B cell (primary cell): ENCODE results near the gene ARHGAP6. TPM values are rescaled to one million over a fixed set of nuclear protein-coding genes. Genes with fewer than 3 reads are reported as not detected.

Source experiments
- ATAC-seq: fragments of 200-7000 bp; cut with Tn5 transposase; one replicate; pipeline ENCODE4 v1.10.0; 2021; ENCODE audit warnings: low read depth, mild to moderate bottlenecking, moderate number of reproducible peaks, moderate library complexity
- CTCF ChIA-PET: fragments of 350-600 bp; sonication (Branson Sonifier 250); formaldehyde crosslinking; loops from one replicate; lab custom pipeline; 2021; ENCODE audit warnings: antibody characterized with exemption, inconsistent platforms; lab: Charles Lee
- POLR2A ChIA-PET: fragments of 350-600 bp; sonication (Branson Sonifier 250); formaldehyde crosslinking; loops from one replicate; lab custom pipeline; 2021; ENCODE audit warnings: antibody characterized with exemption; lab: Charles Lee
- DNase-seq: peaks from one replicate; pipeline ENCODE4 v3.0.0; 2013
- H2AFZ ChIP-seq: 2 replicates; pipeline ENCODE4 v1.6.1; 2012; ENCODE audit warnings: mild to moderate bottlenecking, low read depth, low read length; ENCODE audit not compliant: insufficient read depth, poor library complexity, severe bottlenecking
- H3K27ac ChIP-seq, 2 donors: 1 replicate in 1 of 2; 2 replicates in 1 of 2; pipeline ENCODE4 v1.5.1; 2012 to 2013; ENCODE audit warnings: low read length in 2 of 2, mild to moderate bottlenecking in 2 of 2, moderate library complexity in 1 of 2
- H3K27me3 ChIP-seq, 4 experiments: fragments of 200-600 bp in 1 of 4; sonication (generic) in 1 of 4; replicated peaks in 1 of 4; 1 replicate in 2 of 4; 2 replicates in 2 of 4; pipeline versions ENCODE4 v1.6.1 to v1.7.0; 2013 to 2016; ENCODE audit warnings: low read length in 3 of 4, mild to moderate bottlenecking in 2 of 4, mixed read lengths in 1 of 4, moderate library complexity in 1 of 4; ENCODE audit not compliant: insufficient read depth in 4 of 4, control insufficient read depth in 3 of 4; ENCODE audit errors: control extremely low read depth in 1 of 4
- H3K36me3 ChIP-seq, 2 experiments: replicated peaks in 1 of 2; 1 replicate in 1 of 2; 2 replicates in 1 of 2; pipeline versions ENCODE4 v1.6.1 to v1.7.1; 2013; ENCODE audit warnings: low read length in 1 of 2; ENCODE audit not compliant: insufficient read depth in 2 of 2, control insufficient read depth in 1 of 2; ENCODE audit errors: control extremely low read depth in 1 of 2, extremely low read depth in 1 of 2
- H3K4me1 ChIP-seq, 2 donors: fragments of 200-600 bp in 1 of 2; sonication (generic) in 1 of 2; 1 replicate in 1 of 2; 2 replicates in 1 of 2; pipeline versions ENCODE4 v1.5.1 to v1.6.1; 2013 to 2017; ENCODE audit warnings: low read length in 2 of 2; ENCODE audit not compliant: control insufficient read depth in 2 of 2, insufficient read depth in 2 of 2
- H3K4me2 ChIP-seq: replicated peaks from 2 replicates; pipeline ENCODE3; 2012; ENCODE audit warnings: mild to moderate bottlenecking, low read depth, low read length; ENCODE audit not compliant: poor library complexity, severe bottlenecking
- H3K4me3 ChIP-seq, 5 experiments: fragments of 200-600 bp in 1 of 5; sonication (generic) in 1 of 5; 1 replicate in 3 of 5; 2 replicates in 2 of 5; pipeline versions ENCODE4 v1.5.1 to v1.7.0; 2011 to 2016; ENCODE audit warnings: low read length in 4 of 5, mild to moderate bottlenecking in 4 of 5, low read depth in 2 of 5, control low read depth in 1 of 5, moderate library complexity in 1 of 5; ENCODE audit not compliant: insufficient read depth in 1 of 5; ENCODE audit errors: control extremely low read depth in 1 of 5, extremely low read depth in 1 of 5
- H3K79me2 ChIP-seq: fragments of 200-600 bp; sonication (generic); one replicate; pipeline ENCODE4 v1.6.0; 2016; ENCODE audit warnings: low read length; ENCODE audit not compliant: control insufficient read depth, insufficient read depth
- H3K9ac ChIP-seq: fragments of 200-600 bp; sonication (generic); 2 replicates; pipeline ENCODE4 v1.6.1; 2017; ENCODE audit warnings: mild to moderate bottlenecking, low read length, moderate library complexity
- H3K9me3 ChIP-seq, 3 donors: one replicate each; pipeline versions ENCODE4 v1.6.1 to v1.7.1; 2013; ENCODE audit warnings: low read length in 2 of 3; ENCODE audit not compliant: control insufficient read depth in 2 of 3, insufficient read depth in 1 of 3; ENCODE audit errors: control extremely low read depth in 1 of 3
- H4K20me1 ChIP-seq: 2 replicates; pipeline ENCODE4 v1.6.0; 2012; ENCODE audit warnings: mild to moderate bottlenecking, low read length; ENCODE audit not compliant: insufficient read depth, control insufficient read depth, poor library complexity, severe bottlenecking
- H3K27ac Mint-ChIP-seq: one replicate; pipeline ENCODE4 v1.8.0; 2021; ENCODE audit warnings: mixed read lengths
- H3K27me3 Mint-ChIP-seq: one replicate; pipeline ENCODE4 v1.8.0; 2021; ENCODE audit warnings: mixed read lengths
- H3K4me1 Mint-ChIP-seq: one replicate; pipeline ENCODE4 v1.8.0; 2021; ENCODE audit warnings: mixed read lengths
- H3K4me3 Mint-ChIP-seq: one replicate; pipeline ENCODE4 v1.8.0; 2021; ENCODE audit warnings: mixed read lengths
- H3K9me3 Mint-ChIP-seq: one replicate; pipeline ENCODE4 v1.8.0; 2022; ENCODE audit warnings: mixed read lengths; ENCODE audit not compliant: insufficient read depth
- EZH2 ChIP-seq: IDR thresholded peaks from 2 replicates; pipeline ENCODE4 v1.6.1; 2012; ENCODE audit warnings: borderline replicate concordance, low read depth, mild to moderate bottlenecking, moderate library complexity, low read length; ENCODE audit not compliant: insufficient read depth, poor library complexity, severe bottlenecking
- WGBS: methylation state at CpG from one replicate; pipeline ENCODE4 v1.1.5; 2013; ENCODE audit warnings: missing lambda C conversion rate; ENCODE audit not compliant: insufficient coverage; 5-methylcytosine and 5-hydroxymethylcytosine counted together
- intact Hi-C: fragments of 100-400 bp; cut with micrococcal nuclease; formaldehyde crosslinking; loops from one replicate; pipeline ENCODE4 v1.10.0; 2022
- polyA plus RNA-seq: library from polyadenylated mRNA; depleted of rRNA; stranded (reverse); fragments of >200 nt; gene quantifications from 2 replicates; pipeline ENCODE4 v1.2.3, GENCODE V29; 2012
- total RNA-seq, 2 donors: library from RNA; stranded (reverse); fragments of 120-200 nt in 1 of 2; gene quantifications; 1 replicate in 1 of 2; 2 replicates in 1 of 2; pipeline versions ENCODE4 v1.2.3 to v1.2.4, GENCODE V29; 2013 to 2022
- TF ChIP-seq, protein P1 (sequence below): fragments of 200-600 bp; IDR thresholded peaks from one replicate; pipeline ENCODE4 v1.8.0; 2022; ENCODE audit warnings: antibody characterized with exemption, mild to moderate bottlenecking

Gene ARHGAP6
- total and polyA plus RNA-seq, 2 donors (not counting 1 experiment from before 2014, with no cell fraction given): 1.6 to 2.6 TPM

GRCh38 chrX:11337292-11338009 is 328.3 kb downstream of the ARHGAP6 start:
- no peak overlapping the region for H3K4me3 Mint-ChIP-seq
- POLR2A ChIA-PET: no interaction called here

DNA sequence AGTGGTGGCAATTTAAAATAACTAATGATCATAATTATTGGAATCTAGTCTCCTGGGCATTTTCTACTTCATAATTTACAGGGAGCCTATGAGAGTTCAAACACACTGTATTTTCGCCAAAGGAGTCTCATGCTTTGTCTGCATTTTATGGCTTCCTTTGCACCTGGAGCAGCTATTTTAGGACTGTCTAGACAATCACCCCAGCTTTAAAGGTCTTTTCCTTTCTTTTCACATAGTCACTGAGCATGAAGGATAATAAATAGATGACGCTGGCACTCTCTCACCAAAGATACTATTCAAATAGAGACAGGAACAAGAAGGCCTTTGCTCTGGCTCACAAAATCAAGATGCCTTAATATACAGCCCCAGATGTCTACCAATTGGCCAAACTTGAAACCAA is 329.5 kb downstream of the ARHGAP6 start:
- Mint-ChIP-seq H3K4me1 (peaks cover 33% of the 10 kb centered on the region), H3K27ac (no peak overlapping the region), H3K27me3 (no peaks in the 10 kb centered on the region), H3K9me3 (no peaks in the 10 kb centered on the region), H3K4me3 (no peak overlapping the region)
- no peak overlapping the region for H2AFZ ChIP-seq
- intact Hi-C loops: no loop called here
- H3K4me2 ChIP-seq: no peak overlapping the region
- H3K9me3 ChIP-seq: peaks cover 0 to 8% (median 0%) of the 10 kb centered on the region in 3 donors
- H4K20me1 ChIP-seq: no peaks in the 10 kb centered on the region
- no peaks in the 10 kb centered on the region for H3K27me3 ChIP-seq
- H3K9ac ChIP-seq: no peak overlapping the region
- DNase-seq: no peak
- ChIA-PET CTCF (no interaction called here), POLR2A (no interaction called here)
- H3K79me2 ChIP-seq: no peaks in the 10 kb centered on the region
- ATAC-seq: no peak
- H3K4me1 ChIP-seq: peaks cover 3 to 9% of the 10 kb centered on the region in 2 donors
- H3K36me3 ChIP-seq: no peaks in the 10 kb centered on the region
- 17% methylated on average over 1 of the region's 2 CpGs for WGBS
- TF ChIP-seq EZH2: no peak
- TF ChIP-seq, protein P1, sequence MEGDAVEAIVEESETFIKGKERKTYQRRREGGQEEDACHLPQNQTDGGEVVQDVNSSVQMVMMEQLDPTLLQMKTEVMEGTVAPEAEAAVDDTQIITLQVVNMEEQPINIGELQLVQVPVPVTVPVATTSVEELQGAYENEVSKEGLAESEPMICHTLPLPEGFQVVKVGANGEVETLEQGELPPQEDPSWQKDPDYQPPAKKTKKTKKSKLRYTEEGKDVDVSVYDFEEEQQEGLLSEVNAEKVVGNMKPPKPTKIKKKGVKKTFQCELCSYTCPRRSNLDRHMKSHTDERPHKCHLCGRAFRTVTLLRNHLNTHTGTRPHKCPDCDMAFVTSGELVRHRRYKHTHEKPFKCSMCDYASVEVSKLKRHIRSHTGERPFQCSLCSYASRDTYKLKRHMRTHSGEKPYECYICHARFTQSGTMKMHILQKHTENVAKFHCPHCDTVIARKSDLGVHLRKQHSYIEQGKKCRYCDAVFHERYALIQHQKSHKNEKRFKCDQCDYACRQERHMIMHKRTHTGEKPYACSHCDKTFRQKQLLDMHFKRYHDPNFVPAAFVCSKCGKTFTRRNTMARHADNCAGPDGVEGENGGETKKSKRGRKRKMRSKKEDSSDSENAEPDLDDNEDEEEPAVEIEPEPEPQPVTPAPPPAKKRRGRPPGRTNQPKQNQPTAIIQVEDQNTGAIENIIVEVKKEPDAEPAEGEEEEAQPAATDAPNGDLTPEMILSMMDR: no peak
- no peak overlapping the region for H3K4me3 ChIP-seq
- no peak overlapping the region for H3K27ac ChIP-seq

More at GRCh38 chrX:11337292-11338009, 328.3 kb downstream of the ARHGAP6 start:
- intact Hi-C loops: no loop called here
- Histone ChIP-seq H3K27me3 (no peaks in the 10 kb centered on the region), H3K27ac (no peak overlapping the region), H4K20me1 (no peaks in the 10 kb centered on the region), H3K4me2 (no peak overlapping the region), H2AFZ (no peak overlapping the region), H3K79me2 (no peaks in the 10 kb centered on the region), H3K9me3 (peaks cover 0 to 8% (median 0%) of the 10 kb centered on the region in 3 donors), H3K4me3 (no peak overlapping the region), H3K9ac (no peak overlapping the region), H3K4me1 (peaks cover 12 to 21% of the 10 kb centered on the region in 2 donors), H3K36me3 (no peaks in the 10 kb centered on the region)
- TF ChIP-seq EZH2: no peak
- TF ChIP-seq, protein P1: no peak
- WGBS: no CpG with 5 or more reads among the region's 1 CpG
- CTCF ChIA-PET: interaction anchor here (1.2 kb wide), 1 partner anchor 422 kb away, joined by 4 read pairs; no protein-coding TSS in a partner anchor
- DNase-seq: no peak
- H3K27ac Mint-ChIP-seq: no peak overlapping the region
- peaks cover 43% of the 10 kb centered on the region for H3K4me1 Mint-ChIP-seq
- no peaks in the 10 kb centered on the region for H3K9me3 Mint-ChIP-seq
- no peak for ATAC-seq
- no peaks in the 10 kb centered on the region for H3K27me3 Mint-ChIP-seq
